ENCODE measurements around the gene GNAI3.

The GNAI3 gene

DNA sequence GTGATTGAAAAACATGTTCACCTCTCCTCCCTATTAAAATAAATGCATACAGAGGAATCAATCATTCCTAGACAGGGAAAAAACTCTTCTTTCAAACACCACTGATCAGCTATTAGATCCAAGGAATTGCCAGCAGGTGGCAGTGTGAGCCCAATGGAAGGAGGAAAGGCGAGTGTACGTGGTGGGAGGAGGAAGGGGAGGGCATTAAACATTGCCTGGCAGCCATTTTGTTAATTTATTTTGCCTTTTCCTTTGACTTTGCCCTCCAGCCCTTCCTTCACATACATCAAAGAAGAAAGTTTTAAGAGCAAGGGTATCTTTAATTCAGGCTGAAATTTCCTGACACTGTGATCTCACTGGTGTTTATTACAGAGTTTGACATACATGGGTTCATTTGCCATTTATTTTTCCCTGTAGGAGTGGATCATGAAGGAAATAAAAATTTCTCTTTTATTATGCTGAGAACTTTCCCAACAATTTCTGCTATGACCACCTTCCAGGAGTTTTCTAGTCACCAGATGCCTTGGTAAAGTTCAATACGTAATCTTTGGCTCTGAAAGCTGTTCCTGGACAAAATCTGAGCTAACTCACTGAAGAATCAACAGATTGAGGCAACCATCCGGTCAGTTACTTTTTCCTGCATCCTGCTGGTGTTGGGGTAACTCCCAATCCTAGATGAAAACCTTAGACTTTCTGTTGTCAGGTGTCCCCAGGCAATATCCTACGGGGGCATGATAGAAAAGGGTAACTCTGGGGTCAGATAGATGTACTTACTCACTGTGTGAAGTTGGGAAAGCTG lies 1.9 kb upstream of the GNAI3 start:
- DNase-seq = peak; percentile 82

DNA sequence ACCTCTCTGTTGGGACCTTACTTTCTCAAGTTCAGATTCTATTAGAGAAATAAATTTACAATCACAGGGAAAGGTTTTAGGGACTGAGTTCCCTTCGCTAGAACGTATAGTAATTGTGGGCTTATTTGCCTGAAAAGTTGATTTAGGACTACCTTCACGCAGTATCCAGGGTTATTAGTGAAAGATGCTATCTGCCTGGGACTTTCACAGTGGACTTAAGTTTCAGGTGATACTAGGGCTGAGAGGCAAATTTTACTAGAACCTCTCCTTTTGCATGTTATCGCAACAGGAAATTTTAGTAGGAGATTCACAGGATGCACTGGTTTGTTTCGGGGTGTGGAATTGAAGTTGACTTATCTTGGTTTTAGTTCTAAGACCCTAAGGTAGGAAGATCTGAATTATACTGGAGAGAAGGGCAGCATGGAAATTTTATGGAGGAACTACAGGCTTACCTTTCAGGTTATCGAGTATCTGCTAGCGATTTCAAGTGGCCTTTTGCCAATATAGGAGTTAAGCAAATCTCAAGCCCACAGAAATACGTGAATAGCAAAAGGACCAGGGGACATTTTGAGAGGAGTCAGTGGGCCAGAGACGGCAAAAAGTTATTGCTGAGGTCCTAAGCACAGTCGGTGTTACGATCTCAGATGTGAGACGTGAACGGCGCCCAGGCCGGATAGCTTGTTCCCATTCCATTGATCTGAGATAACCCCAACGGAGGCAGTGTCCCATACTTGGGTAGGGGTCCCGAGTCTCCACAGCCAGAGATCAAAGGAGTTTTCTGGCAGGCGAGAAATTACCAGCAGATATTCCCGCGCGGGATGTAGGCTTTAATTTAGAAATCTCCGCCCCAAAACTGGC lies 723 bp upstream of the GNAI3 start:
- no peak for DNase-seq

DNA sequence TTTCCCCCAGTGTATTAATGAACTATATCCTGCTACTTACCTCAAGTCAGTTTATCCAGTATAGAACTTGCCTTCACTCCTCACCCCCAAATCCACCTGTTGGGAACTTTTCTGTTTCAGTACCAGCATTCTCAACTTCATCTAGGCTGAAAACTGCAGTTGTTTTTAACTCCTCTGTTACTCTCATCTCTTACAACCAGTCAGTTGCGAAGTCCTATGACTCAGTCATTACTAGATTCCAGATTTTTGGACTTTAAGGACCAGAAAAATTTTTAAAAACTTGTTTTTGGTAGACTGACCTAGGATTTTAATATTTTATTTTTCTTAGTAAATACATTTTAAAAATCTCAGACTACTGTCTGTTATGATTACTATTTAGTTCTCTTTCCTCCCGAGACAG lies 8.1 kb downstream of the GNAI3 start:
- DNase-seq = no peak

DNA sequence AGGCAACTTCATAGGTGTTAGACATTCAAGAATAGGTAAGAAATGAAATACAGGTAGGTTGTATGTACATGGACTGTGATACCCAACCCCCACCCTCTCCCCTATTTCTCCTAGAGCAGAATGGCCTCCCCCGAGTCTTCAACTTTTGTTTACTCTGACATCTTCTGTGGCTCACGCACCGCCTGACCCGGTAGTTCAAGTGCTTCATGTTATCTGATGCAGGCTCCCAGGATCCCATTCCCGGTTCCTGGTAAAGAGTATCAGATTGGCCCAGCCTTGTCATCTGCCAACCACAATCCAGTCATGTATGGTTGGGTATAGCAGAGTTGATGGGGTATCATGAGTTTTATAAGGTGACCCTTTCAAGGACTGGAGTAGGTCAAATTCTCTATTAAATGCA lies 9.1 kb downstream of the GNAI3 start:
- DNase-seq = no peak

DNA sequence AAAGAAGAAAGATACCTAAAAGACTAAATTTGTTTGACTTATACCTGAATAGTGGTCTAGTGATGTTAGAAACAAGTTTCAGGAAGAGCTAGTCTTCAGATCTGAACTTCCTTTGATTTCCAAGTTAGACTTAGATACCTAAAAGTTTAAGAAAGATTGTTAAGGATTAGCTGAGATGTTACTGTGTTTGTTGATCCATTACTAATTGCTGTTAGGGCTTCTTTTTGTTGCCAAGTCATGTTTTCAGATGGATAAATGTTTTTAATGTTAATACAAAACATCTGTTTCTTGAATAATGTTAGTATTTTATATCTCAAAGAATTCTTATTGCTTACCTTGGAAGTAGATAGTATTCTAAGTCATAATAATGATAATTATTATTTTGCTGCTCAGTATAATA lies 11.6 kb downstream of the GNAI3 start:
- DNase-seq = no peak

DNA sequence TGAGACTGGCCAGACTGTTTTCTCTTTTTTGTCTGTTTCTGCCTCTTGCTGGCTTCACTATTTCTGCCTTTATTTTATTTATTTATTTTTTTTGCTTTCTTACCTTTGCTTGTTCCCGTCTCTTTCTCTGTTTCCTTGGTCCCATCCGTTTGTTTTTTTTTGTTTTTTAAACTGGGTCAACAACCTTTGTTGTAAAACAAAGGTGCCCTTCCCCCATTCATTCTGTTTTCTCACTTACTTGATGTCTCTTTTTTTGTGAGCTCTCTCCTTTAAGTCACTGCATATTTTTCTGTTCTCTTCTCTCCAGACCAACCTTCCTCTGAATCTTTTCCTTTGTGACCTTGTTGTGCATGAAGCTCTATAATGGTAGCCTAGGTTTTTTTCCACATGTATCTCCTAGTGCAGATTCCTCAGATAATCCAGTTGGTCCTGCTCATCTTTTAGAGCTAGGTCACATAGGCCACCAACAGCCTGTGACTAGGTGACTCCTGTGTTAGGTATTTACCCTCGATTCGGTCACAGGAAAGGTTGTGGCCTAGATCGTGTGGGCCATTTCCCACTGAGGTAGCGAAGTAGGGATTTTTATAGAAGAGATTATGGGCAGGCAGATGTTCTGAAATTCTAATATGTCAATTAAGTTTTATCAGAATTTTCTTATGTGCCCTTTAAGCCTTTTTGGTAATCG lies 15.9 kb downstream of the GNAI3 start:
- DNase-seq = no peak

DNA sequence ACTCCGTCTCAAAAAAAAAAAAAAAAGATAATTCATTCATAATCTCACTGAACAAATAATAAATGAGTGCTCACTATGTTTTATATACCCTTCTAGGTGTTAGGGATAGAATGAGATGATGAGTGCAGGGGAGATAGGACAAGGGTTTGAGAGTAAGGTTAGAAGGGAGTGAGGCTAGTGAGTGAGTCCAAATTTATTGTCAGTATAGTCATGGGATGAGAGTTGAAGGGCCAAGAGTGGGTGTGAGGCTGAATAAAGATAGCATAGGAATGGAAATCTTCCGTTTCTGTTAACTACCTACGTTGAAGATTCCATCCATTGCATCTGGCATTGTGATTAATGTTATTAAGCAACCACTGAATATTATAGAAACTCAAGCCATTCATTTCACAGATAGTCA lies 16.8 kb downstream of the GNAI3 start:
- no peak for DNase-seq

DNA sequence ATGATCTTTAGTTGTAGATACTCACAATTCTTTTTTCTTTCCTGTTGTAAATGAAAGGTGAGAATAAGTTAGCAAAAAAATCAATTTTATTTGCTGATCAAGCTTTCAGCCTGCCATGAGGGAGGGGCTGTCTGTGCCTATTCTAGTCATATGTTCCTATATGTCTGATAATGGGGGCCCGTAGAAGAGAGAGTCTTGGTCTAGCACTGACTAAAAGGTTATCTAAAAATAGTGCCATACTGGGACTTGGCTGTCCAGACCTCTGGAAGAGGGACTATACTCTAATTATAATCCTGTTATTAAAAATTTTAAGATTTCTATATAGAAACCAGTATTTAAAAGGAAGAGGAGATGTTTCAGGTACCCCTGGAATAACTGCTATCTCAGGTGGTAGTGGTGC lies 18.6 kb downstream of the GNAI3 start:
- DNase-seq = no peak

DNA sequence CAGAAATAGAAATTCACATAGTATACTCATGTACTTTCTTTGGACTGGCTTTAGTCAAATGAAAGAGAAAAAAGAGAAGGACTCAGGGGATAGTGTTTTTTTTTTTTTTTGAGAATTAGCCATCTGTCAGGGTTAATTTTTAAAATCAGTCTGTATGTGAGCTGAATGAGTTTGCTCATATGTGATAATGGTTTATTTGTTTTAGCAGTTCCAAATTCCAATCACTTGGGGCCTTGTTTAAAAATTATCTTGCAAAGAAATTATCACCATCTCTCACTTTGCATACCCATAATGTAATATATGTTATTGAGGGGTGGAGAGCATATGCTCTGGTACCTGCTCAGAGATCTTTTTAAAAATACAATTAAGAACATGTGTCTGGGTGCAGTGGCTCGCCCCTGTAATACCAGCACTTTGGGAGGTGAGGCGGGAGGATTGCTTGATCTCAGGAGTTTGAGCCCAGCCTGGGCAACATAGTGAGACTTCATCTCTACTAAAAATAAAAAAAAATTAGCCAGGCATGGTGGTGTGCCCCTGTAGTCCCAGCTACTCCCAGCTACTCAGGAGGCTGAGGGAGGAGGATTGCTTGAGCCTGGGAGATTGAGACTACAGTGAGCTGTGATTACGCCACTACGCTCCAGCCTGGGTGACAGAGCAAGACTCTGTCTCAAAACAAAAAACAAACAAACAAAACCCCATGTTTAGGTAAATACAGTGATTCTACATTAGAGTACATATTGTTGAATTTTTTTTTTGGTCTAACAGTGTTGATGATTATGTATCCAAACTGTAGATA lies 19.7 kb downstream of the GNAI3 start:
- no peak for DNase-seq

DNA sequence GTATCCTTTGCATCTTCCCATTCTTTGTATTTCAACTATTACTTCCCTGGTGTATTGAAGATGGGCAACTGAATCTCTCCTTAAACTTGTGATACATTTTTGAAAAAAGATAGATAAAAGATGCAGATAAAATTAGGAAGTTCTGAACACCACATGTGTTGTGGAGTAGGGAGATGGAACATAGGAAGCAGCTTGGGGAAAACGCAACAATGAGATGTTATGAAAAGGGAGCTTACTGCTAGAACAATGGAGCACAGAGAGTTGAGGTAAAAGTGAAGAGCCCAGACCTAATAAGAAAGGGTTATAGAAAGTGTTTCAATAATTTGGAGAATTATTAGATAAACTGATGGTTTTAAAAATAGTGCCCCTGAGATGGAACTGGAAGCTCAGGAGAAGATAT lies 20.9 kb downstream of the GNAI3 start:
- no peak for DNase-seq

DNA sequence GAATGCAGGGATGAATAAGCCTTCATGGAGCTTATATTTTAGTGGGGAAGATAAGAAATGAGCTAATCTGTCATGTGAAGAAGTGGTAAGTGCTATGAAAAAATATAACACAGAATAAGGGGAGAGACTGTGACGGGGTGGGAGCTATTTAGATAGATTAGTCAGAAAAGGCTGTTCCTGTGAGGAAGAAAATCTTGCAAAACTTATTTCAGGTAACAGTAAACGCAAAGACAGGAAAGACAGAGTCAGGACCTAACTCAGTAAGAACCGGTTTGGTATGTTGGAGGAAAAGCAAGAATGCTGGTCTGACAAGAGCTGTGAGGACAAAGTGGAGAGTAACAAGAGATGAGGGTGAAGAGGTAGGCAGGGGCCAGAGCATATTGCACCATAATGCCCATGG lies 22.0 kb downstream of the GNAI3 start:
- DNase-seq = no peak

DNA sequence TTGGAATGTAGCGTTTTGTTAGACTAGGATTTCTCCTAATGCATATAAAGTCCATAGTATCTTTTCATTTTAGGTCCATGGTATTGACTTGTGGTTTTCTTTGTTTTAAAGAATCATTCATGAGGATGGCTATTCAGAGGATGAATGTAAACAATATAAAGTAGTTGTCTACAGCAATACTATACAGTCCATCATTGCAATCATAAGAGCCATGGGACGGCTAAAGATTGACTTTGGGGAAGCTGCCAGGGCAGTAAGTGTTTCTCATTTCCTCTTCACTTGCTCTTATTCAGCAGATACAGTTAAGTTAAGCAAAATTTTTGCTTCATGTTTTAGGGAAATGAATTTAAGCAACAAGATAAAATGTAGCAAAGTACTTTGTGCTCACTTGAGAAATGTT lies 25.4 kb downstream of the GNAI3 start:
- no peak for DNase-seq

DNA sequence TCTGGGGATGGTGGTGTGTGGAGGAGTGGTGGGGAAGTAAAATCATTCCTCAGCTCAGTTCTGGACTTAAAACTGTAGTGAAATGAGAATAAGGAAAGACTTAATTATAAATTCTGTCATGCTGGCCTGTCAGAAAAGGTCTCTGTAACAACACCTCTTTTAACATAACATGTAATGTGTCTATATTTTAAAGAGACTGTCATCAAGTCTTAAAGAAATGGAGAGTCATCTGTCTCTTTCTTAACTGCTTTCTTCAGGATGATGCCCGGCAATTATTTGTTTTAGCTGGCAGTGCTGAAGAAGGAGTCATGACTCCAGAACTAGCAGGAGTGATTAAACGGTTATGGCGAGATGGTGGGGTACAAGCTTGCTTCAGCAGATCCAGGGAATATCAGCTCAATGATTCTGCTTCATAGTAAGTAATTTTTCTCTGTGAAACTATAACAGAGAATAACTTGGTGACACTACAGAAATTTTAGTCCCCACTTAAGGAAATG lies 30.6 kb downstream of the GNAI3 start:
- DNase-seq = no peak

DNA sequence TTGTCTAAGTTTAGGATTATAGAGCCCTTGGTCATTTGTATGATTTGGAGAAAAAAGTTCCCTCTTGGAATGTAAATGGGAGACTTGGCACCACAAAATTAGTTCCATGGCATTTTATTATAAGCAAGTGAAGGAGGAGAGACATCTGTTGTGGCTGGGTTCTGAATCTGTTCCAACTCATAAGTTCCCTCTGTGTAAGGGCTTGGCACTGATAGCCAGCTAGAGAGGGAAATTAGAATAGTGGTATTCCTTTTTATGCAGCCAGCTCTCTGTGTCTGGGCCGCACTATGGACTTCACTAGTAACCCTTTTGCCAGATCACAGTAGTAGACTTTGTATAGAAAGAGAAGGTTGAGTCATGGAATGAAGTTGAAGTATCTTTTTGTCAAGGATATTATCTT lies 31.1 kb downstream of the GNAI3 start:
- DNase-seq = no peak

DNA sequence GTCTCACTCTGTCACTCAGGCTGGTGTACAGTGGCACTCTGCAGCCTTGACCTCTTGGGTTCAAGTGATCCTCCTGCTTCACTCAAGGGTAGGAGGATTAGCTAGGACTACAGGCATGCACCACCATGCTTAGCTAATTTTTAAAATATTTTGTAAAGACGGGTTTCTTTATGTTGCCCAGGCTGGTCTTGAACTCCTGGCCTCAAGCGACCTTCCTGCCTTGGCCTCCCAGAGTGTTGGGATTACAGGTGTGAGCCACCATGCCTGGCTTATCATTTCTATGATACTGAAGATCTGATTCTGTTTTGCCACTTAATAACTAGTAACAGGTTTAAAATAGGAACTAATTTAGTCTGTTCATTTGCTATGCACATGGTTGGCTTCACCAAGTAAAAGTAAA lies 33.6 kb downstream of the GNAI3 start:
- DNase-seq = no peak

DNA sequence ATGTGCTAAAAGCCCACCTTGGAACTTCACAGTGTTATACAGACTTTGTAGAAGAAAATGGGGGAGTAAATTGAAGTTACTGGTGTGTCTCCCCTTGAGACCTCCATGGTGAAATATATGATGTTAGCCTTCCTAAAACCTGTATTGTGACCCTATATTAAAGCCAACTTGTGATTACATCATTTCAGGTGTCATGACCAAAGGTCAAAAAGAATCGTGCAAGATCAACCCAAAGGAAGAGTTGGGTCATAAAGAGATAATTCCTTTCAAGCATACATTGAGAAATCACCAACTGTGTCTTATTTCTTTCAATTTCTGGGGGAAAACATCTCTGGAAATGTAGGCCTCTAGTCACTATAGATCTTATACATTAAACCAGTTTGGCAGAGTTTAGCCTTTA lies 36.4 kb downstream of the GNAI3 start:
- no peak for DNase-seq

DNA sequence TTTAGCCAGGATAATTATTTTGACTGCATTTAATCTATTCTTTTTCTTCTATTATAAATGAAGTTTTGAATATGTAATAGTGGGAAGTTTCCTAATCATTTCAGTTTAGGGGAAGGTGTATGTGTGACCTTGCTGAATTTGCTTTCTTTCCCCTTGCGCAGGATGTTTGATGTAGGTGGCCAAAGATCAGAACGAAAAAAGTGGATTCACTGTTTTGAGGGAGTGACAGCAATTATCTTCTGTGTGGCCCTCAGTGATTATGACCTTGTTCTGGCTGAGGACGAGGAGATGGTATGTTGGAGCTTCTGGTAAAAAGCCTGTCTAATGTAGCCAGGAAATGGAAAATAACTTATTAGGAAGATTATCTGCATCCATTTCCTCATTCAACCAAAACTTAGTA lies 37.6 kb downstream of the GNAI3 start:
- no peak for DNase-seq

DNA sequence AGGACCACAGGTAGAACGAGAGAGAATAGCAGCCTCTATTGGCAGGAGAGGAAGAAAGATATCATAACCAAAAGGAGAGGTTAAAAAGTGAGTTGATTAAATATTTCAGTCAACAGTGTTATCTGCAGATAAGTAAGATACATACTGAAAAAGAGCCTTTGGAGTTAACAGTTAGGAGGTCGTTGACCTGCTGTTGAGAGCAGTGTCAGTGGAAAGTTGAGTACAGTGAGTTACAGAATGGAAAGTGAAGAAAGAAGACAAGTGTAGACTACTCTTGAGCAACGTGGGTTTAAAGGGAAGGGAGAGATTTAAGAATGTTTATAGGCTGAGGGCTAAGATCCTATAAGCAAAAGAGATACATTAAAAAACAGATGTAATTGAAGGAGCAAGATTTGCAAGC lies 40.8 kb downstream of the GNAI3 start:
- no peak for DNase-seq

DNA sequence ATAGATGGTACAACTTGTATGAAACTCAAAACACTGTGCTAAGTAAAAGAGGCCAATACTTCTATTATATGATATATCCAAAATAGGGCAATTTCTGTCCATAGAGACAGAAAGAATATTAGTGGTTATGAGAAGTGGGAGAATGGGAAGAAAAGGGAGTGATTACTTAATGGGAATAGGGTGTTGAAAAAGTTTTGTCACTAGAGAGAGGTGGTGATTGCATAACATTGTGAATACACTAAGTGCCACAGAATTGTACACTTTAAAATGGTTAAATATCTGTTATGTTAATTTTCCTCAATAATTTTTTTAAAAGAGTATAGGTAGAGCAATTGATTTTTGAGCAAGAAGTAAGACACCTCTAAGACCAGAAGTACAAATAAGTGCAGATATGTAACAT lies 41.3 kb downstream of the GNAI3 start:
- DNase-seq = no peak

DNA sequence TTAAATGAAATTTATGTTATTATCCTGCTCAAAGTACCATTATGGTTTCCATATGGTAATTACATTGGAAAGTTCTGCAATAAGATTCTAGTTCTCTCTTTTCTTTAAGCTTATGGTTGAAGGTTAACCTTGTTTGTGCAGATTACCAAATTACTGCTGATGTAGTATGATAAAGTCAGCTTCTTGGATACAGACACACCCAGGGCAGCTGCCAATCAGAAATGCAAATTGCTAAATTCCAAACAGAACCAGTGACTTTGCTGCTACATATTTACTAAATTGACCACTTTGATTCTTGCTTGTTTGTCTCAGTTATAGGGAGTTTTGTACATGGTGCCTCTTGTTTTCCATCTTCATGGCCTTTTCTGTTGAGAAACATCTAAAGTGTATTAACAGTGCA lies 44.5 kb downstream of the GNAI3 start:
- DNase-seq = no peak

DNA sequence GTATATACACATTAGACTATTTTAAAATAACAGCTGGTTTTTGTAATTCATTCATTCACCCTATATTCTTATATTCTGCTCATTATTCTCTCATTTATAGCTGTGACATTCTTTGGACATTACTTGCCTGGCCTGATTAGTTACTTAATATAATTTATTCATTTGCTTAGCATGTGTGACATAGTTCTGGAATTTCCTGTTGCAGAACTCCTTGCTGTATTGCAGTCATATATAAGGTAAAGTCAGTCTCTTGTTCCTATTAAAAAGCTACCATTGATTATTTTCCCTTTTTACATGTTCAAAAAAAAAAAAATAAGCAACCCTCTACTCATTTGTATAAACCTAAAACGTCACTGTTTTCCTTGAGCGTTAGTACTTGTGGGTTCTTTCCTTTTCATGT lies 47.1 kb downstream of the GNAI3 start:
- no peak for DNase-seq

DNA sequence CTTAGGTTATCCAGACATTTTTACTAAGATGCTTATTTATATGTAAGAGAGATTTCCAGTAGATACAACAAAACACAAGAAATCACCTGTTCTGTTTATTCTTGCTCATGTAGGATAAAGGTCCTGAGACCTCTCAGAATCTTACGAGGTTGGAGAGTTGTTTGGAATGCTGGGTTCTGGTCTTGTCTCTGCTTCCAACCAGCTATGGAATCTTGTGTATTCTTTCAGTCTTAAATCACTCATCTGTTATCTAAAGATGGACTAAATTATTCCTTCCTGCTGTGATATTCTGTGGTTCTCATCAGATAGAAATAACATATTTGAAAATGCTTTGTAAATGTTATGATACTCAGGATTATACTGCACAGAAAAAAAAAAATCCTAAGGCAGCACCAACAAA lies 49.7 kb downstream of the GNAI3 start:
- DNase-seq = no peak

DNA sequence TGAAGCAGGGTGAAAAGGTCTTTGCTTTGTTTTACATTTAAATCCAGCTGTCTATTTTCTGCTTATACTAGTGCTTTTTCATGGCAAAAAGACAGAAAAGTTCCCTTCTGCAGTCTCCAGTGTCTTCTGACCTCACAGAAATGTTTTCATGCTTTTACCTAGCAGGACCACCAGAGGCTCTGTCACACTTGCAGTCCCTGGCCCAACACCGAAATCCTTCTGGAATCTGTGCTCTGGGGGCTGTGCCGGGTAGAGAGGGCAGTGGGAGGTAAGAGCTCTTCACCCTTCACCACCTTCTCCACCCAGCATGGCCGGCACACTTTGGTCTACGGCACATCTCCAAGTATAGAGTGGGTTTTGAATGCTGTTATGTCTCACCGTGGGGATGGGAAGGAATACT lies 50.2 kb downstream of the GNAI3 start:
- DNase-seq = no peak

Data from retina (tissue), 1 donor.